ENCODE data around the gene TH.

The TH gene

DNA sequence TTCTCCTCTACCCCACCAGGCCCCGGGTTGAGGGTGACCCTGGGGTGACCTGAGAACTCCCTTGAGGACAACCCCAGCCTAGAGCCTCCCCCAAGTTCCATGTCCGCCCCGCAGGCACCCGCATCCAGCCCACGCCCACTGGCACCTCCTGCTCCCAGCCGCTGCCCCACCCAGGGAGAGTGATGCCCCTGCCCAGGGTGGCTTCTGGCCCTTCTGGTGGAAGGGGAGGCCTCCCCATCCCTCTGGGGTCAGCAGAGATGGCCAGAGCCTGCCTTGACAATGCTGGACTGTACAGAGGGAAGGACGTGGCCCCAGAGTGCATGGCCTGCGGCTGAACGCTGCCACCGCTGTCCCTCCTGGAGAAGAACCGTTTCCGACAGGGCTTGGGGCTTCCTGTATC is 1.1 kb upstream of the TH start:
- H3F3A ChIP-seq (ENCODE audit: low read depth), result no peaks in the 10 kb centered on the region
- TF ChIP-seq CTCF (conservative IDR thresholded peaks at IDR 0.05; ENCODE audit: low read length), result no peak
- no peak for TF ChIP-seq EZH2phosphoT487 (IDR thresholded peaks at IDR 0.05; ENCODE audit: borderline replicate concordance)
- H3K27me3 ChIP-seq (ENCODE audit: insufficient read depth, low read length, poor library complexity, severe bottlenecking), result no peaks in the 10 kb centered on the region
- H3K4me1 ChIP-seq (ENCODE audit: insufficient read depth, low read length, poor library complexity, severe bottlenecking), result no peaks in the 10 kb centered on the region
- H2AFZ ChIP-seq (ENCODE audit: low read length), result no peak overlapping the region
- H3K79me2 ChIP-seq (ENCODE audit: insufficient read depth, low read length), result no peaks in the 10 kb centered on the region
- no peak overlapping the region for H3K9ac ChIP-seq (ENCODE audit: low read depth, low read length, poor library complexity, severe bottlenecking)
- H3K9me3 ChIP-seq (ENCODE audit: insufficient read depth, low read depth, low read length), result no peaks in the 10 kb centered on the region
- no peaks in the 10 kb centered on the region for H3K36me3 ChIP-seq (ENCODE audit: insufficient read depth, low read length)
- no peaks in the 10 kb centered on the region for H3K9me2 ChIP-seq (replicated peaks; ENCODE audit: low read depth, low read length)
- no peaks in the 10 kb centered on the region for H4K20me1 ChIP-seq (ENCODE audit: insufficient read depth, low read length, poor library complexity, severe bottlenecking)
- no peak overlapping the region for H3K4me2 ChIP-seq (ENCODE audit: low read depth, low read length, poor library complexity, severe bottlenecking)
- no peak overlapping the region for H3K4me3 ChIP-seq (ENCODE audit: low read length, poor library complexity, severe bottlenecking)

GRCh38 chr11:2169626-2170570 is 1.7 kb downstream of the TH start:
- H3K9me2 ChIP-seq (replicated peaks; ENCODE audit: low read depth, low read length), result no peaks in the 10 kb centered on the region
- H3K79me2 ChIP-seq (ENCODE audit: insufficient read depth, low read length), result no peaks in the 10 kb centered on the region
- no peak overlapping the region for H3K9ac ChIP-seq (ENCODE audit: low read depth, low read length, poor library complexity, severe bottlenecking)
- no peaks in the 10 kb centered on the region for H3K27me3 ChIP-seq (ENCODE audit: insufficient read depth, low read length, poor library complexity, severe bottlenecking)
- no peak overlapping the region for H3K4me3 ChIP-seq (ENCODE audit: low read length, poor library complexity, severe bottlenecking)
- H3K36me3 ChIP-seq (ENCODE audit: insufficient read depth, low read length), result no peaks in the 10 kb centered on the region
- H3F3A ChIP-seq (ENCODE audit: low read depth), result no peaks in the 10 kb centered on the region
- H3K4me1 ChIP-seq (ENCODE audit: insufficient read depth, low read length, poor library complexity, severe bottlenecking), result no peaks in the 10 kb centered on the region
- TF ChIP-seq CTCF (conservative IDR thresholded peaks at IDR 0.05; ENCODE audit: low read length) (no peak), EZH2phosphoT487 (IDR thresholded peaks at IDR 0.05; ENCODE audit: borderline replicate concordance) (no peak)
- no peaks in the 10 kb centered on the region for H3K9me3 ChIP-seq (ENCODE audit: insufficient read depth, low read depth, low read length)
- no peak overlapping the region for H3K4me2 ChIP-seq (ENCODE audit: low read depth, low read length, poor library complexity, severe bottlenecking)
- H2AFZ ChIP-seq (ENCODE audit: low read length), result no peak overlapping the region
- no peaks in the 10 kb centered on the region for H4K20me1 ChIP-seq (ENCODE audit: insufficient read depth, low read length, poor library complexity, severe bottlenecking)

GRCh38 chr11:2169005-2169378 is 2.6 kb downstream of the TH start:
- no peaks in the 10 kb centered on the region for H4K20me1 ChIP-seq (ENCODE audit: insufficient read depth, low read length, poor library complexity, severe bottlenecking)
- H3K27me3 ChIP-seq (ENCODE audit: insufficient read depth, low read length, poor library complexity, severe bottlenecking), result no peaks in the 10 kb centered on the region
- H3F3A ChIP-seq (ENCODE audit: low read depth), result no peaks in the 10 kb centered on the region
- no peaks in the 10 kb centered on the region for H3K9me3 ChIP-seq (ENCODE audit: insufficient read depth, low read depth, low read length)
- H3K79me2 ChIP-seq (ENCODE audit: insufficient read depth, low read length), result no peaks in the 10 kb centered on the region
- no peak overlapping the region for H2AFZ ChIP-seq (ENCODE audit: low read length)
- H3K36me3 ChIP-seq (ENCODE audit: insufficient read depth, low read length), result no peaks in the 10 kb centered on the region
- no peak for TF ChIP-seq EZH2phosphoT487 (IDR thresholded peaks at IDR 0.05; ENCODE audit: borderline replicate concordance)
- no peak for TF ChIP-seq CTCF (conservative IDR thresholded peaks at IDR 0.05; ENCODE audit: low read length)
- H3K4me3 ChIP-seq (ENCODE audit: low read length, poor library complexity, severe bottlenecking), result no peak overlapping the region
- H3K9ac ChIP-seq (ENCODE audit: low read depth, low read length, poor library complexity, severe bottlenecking), result no peak overlapping the region
- no peaks in the 10 kb centered on the region for H3K4me1 ChIP-seq (ENCODE audit: insufficient read depth, low read length, poor library complexity, severe bottlenecking)
- H3K9me2 ChIP-seq (replicated peaks; ENCODE audit: low read depth, low read length), result no peaks in the 10 kb centered on the region
- H3K4me2 ChIP-seq (ENCODE audit: low read depth, low read length, poor library complexity, severe bottlenecking), result no peak overlapping the region
